Panc1 (cell line): Measurements from ENCODE around the gene EPN1. TPM values are rescaled to one million over a fixed set of nuclear protein-coding genes. Genes with fewer than 3 reads are reported as not detected.

Experiments
- ATAC-seq: fragments of 200-7000 bp; cut with Tn5 transposase; 2 replicates; pipeline ENCODE4 v1.9.1; 2020; ENCODE audit warnings: mild to moderate bottlenecking, moderate library complexity
- BruUV-seq: library from RNA; stranded (reverse); fragments of 400-500 nt; replicated peaks from 2 replicates; lab custom pipeline; 2021; lab: Mats Ljungman, UMichigan
- CTCF ChIA-PET: fragments of 300-600 bp; sonication (Branson Sonifier 250); formaldehyde crosslinking; loops from one replicate; lab custom pipeline; 2022; ENCODE audit warnings: antibody characterized with exemption; lab: Charles Lee
- POLR2A ChIA-PET: fragments of 300-600 bp; sonication (Branson Sonifier 250); formaldehyde crosslinking; loops from one replicate; lab custom pipeline; 2022; ENCODE audit warnings: antibody characterized with exemption; lab: Charles Lee
- DNase-seq: peaks from one replicate; pipeline ENCODE4 v3.0.0-alpha.2; 2010; ENCODE audit warnings: low read depth, low spot score
- H3K27ac ChIP-seq: 2 replicates; pipeline ENCODE4 v1.5.1; 2011; ENCODE audit warnings: mild to moderate bottlenecking, low read length, inconsistent platforms
- H3K27me3 ChIP-seq: fragments of 200-500 bp; sonication (Bioruptor generic); 2 replicates; pipeline ENCODE4 v1.6.0; 2014; ENCODE audit warnings: low read length, inconsistent platforms; ENCODE audit not compliant: control insufficient read depth, insufficient read depth
- H3K36me3 ChIP-seq: fragments of 200-500 bp; sonication (Bioruptor generic); 2 replicates; pipeline ENCODE4 v1.5.1; 2014; ENCODE audit warnings: inconsistent platforms, mild to moderate bottlenecking, low read length, moderate library complexity; ENCODE audit not compliant: control insufficient read depth, insufficient read depth
- H3K4me1 ChIP-seq: 2 replicates; pipeline ENCODE4 v1.5.1; 2011; ENCODE audit warnings: inconsistent platforms, mild to moderate bottlenecking, low read length, moderate library complexity; ENCODE audit not compliant: control insufficient read depth, insufficient read depth
- H3K4me3 ChIP-seq, 2 experiments: 2 replicates each; pipeline ENCODE4 v1.5.1; 2011 to 2012; ENCODE audit warnings: low read depth in 2 of 2, low read length in 2 of 2, mild to moderate bottlenecking in 2 of 2, inconsistent platforms in 1 of 2, moderate library complexity in 1 of 2
- H3K9me3 ChIP-seq: fragments of 200-500 bp; sonication (Bioruptor generic); 2 replicates; pipeline ENCODE4 v1.5.1; 2014; ENCODE audit warnings: low read depth, mild to moderate bottlenecking, inconsistent platforms, low read length, moderate library complexity; ENCODE audit not compliant: control insufficient read depth, insufficient read depth
- CTCF ChIP-seq: fragments of 450-650 bp; IDR thresholded peaks from 2 replicates; pipeline ENCODE4 v1.5.1; 2017; ENCODE audit warnings: mild to moderate bottlenecking
- POLR2AphosphoS5 ChIP-seq: IDR thresholded peaks from 2 replicates; pipeline ENCODE4 v1.6.1; 2012; ENCODE audit warnings: mild to moderate bottlenecking, low read depth, low read length, moderate library complexity
- REST ChIP-seq, 2 experiments: IDR thresholded peaks; 2 replicates each; pipeline ENCODE4 v1.6.1; 2011 to 2012; ENCODE audit warnings: low read depth in 2 of 2, control low read depth in 1 of 2, low read length in 1 of 2, mild to moderate bottlenecking in 1 of 2, moderate library complexity in 1 of 2; ENCODE audit not compliant: insufficient read depth in 1 of 2
- SIN3A ChIP-seq: IDR thresholded peaks from 2 replicates; pipeline ENCODE4 v1.6.1; 2012; ENCODE audit warnings: low read depth, mild to moderate bottlenecking, low read length, moderate library complexity, borderline replicate concordance; ENCODE audit not compliant: insufficient read depth
- TCF7L2 ChIP-seq: IDR thresholded peaks from 2 replicates; pipeline ENCODE4 v1.6.1; 2011; ENCODE audit warnings: mild to moderate bottlenecking, low read depth, low read length, inconsistent platforms
- in situ Hi-C: cut with HindIII; loops from 2 replicates; pipeline ENCODE4 v1.10.0; 2016; ENCODE audit warnings: low sequenced_read_pairs, low pct_unique_long_range_greater_than_20kb
- intact Hi-C: fragments of 100-400 bp; cut with micrococcal nuclease; formaldehyde crosslinking; loops from one replicate; pipeline ENCODE4 v1.10.0; 2022; ENCODE audit not compliant: unreplicated experiment
- total RNA-seq: library from RNA; stranded (reverse); gene quantifications from one replicate; pipeline ENCODE4 v1.2.1, GENCODE V29; 2021; ENCODE audit not compliant: unreplicated experiment

Gene EPN1
- total RNA-seq, 1 experiment from 2014 or later: 361 TPM

- intact Hi-C loops: no loop called here
- BruUV-seq: no TSS peak
- Histone ChIP-seq H3K27me3 (no peaks in the 10 kb centered on the region), H3K4me3 (peak within 1 kb of the TSS; percentile 72 to 85), H3K36me3 (peaks cover 16% of the 10 kb centered on the region), H3K4me1 (peaks cover 28% of the 10 kb centered on the region), H3K9me3 (no peaks in the 10 kb centered on the region), H3K27ac (peak within 1 kb of the TSS; percentile 99)
- POLR2A ChIA-PET: interaction anchor here (0.6 to 1.2 kb wide), 6 partner anchors 12 to 483 kb away, joined by 4 to 7 read pairs (median 5); no protein-coding TSS in a partner anchor
- no peak for DNase-seq
- CTCF ChIA-PET: interaction anchor here (0.6 to 1.8 kb wide), 4 partner anchors 16 to 1544 kb away, joined by 3 to 5 read pairs (median 4); no protein-coding TSS in a partner anchor
- TF ChIP-seq REST (IDR thresholded peaks at IDR 0.05; ENCODE audit: insufficient read depth in 1 of 2, low read depth in 2 of 2, low read length in 1 of 2) (no peak), TCF7L2 (peak; percentile 50; the same call in 1 of the 2 replicates), POLR2AphosphoS5 (peak; percentile 96), CTCF (no peak), SIN3A (peak; percentile 87; the same call in 1 of the 2 replicates)
- peak; percentile 75 for ATAC-seq
- in situ Hi-C loops: no loop called here
These were observed 20.0 kb upstream of the EPN1 start, which contains the start of gene U2AF2 for GRCh38 chr19:55654868-55655647. Gene U2AF2, plus strand, starts transcription at chr19:55655035. Its CDS starts 70 bp downstream, at chr19:55655105.

- CTCF ChIA-PET: no interaction called here
- H3K36me3 ChIP-seq: peaks cover 16% of the 10 kb centered on the region
These were observed 19.4 kb upstream of the EPN1 start for GRCh38 chr19:55655648-55656040.

More at GRCh38 chr19:55655648-55656040, 19.4 kb upstream of the EPN1 start:
- peak overlapping the region; percentile 72 to 85 for H3K4me3 ChIP-seq
- H3K27me3 ChIP-seq: no peaks in the 10 kb centered on the region
- in situ Hi-C loops: no loop called here
- H3K4me1 ChIP-seq: peaks cover 31% of the 10 kb centered on the region
- H3K27ac ChIP-seq: peak overlapping the region; percentile 99
- intact Hi-C loops: no loop called here
- no TSS peak for BruUV-seq
- no peak for DNase-seq
- TF ChIP-seq POLR2AphosphoS5 (no peak; the same call in 1 of the 2 replicates), CTCF (no peak), SIN3A (no peak), TCF7L2 (no peak; the same call in 1 of the 2 replicates), REST (IDR thresholded peaks at IDR 0.05; ENCODE audit: insufficient read depth in 1 of 2, low read depth in 2 of 2, low read length in 1 of 2) (no peak)
- ATAC-seq: no peak
- no peaks in the 10 kb centered on the region for H3K9me3 ChIP-seq
- POLR2A ChIA-PET: no interaction called here
